ENCODE results near the gene FBLIM1.

DNA sequence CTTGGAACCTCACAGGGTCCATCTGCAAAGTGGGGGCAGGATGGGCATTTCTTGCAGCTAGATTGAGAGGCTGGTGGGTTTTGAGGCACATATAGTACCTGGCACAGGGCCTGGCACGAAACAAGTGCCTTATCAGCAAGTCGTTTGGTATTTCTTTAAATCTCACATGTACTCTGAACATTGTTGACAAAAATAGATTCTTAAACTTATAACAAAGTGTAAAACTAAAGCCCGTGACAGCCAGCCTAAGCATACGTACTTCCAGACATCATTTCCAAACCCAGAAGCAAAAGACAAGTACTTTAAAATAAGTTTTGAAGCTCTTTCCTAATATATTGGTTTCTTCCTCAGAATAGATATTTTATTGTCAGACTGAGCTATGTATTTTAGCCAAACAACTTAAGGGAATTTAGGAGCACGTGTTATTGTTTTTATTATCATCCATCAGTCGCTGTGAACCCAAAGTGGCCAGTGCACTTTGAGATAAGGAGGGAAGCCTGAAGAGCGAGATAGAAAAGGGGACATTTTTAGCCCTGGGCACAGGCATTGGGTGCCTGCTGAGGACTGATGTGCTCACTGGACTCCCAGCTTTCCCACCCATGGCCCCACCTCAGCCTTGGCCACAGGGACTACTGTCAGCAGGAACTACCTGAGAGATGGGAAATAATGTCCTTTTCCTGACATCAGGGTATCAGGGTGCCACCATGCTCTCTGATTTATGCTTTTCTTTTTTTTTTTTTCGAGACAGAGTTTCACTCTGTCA is 3.0 kb downstream of the FBLIM1 start:
- TF ChIP-seq, protein P1, sequence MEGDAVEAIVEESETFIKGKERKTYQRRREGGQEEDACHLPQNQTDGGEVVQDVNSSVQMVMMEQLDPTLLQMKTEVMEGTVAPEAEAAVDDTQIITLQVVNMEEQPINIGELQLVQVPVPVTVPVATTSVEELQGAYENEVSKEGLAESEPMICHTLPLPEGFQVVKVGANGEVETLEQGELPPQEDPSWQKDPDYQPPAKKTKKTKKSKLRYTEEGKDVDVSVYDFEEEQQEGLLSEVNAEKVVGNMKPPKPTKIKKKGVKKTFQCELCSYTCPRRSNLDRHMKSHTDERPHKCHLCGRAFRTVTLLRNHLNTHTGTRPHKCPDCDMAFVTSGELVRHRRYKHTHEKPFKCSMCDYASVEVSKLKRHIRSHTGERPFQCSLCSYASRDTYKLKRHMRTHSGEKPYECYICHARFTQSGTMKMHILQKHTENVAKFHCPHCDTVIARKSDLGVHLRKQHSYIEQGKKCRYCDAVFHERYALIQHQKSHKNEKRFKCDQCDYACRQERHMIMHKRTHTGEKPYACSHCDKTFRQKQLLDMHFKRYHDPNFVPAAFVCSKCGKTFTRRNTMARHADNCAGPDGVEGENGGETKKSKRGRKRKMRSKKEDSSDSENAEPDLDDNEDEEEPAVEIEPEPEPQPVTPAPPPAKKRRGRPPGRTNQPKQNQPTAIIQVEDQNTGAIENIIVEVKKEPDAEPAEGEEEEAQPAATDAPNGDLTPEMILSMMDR (IDR thresholded peaks at IDR 0.05): no peak
- no peak for TF ChIP-seq POLR2A (IDR thresholded peaks at IDR 0.05)

Data from Peyer's patch (tissue), 4 donors.